AG10803 (cell line): ENCODE results near the gene TEX101.

Experiments used
- DNase-seq: peaks from one replicate; pipeline ENCODE4 v3.0.0; 2010; ENCODE audit warnings: low read depth
- H3K4me3 ChIP-seq: 2 replicates; pipeline ENCODE4 v1.5.1; 2011; ENCODE audit warnings: mild to moderate bottlenecking, low read length, control low read depth
- TF ChIP-seq, protein P1 (sequence below): conservative IDR thresholded peaks from 2 replicates; pipeline ENCODE4 v1.5.1; 2011; ENCODE audit warnings: mild to moderate bottlenecking, low read length, control low read depth, inconsistent platforms

Gene TEX101

DNA sequence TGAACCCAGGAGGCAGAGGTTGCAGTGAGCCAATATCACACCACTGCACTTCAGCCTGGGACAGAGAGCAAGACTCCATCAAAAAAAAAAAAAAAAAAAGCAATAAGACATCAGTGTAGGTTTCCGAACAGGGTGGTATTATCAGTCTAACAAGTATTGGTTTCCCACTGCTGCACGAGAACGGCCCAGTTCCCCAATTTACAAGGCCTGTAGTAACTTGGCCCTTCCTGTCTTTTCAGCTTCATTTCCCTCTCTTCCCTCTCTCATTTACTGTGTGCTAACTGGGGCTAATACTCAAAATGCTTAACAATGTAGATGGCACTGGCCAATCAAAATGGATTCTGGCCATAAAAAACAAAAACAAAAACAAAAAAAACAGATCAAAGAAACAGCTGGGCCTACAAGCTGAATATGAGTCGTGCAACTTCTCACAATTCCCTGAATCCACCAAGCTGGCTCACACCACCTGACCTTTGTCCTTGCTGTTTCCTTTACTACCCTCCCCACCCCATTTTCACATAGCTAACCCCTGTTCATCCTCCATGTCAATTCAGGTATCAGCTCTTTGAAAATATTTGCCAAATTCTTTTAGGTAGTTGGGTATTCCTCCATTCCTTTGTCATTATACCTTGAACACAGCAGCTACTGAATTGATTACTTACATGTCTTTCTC, 2.4 kb downstream of the TEX101 start:
- no peak overlapping the region for H3K4me3 ChIP-seq
- TF ChIP-seq, protein P1, sequence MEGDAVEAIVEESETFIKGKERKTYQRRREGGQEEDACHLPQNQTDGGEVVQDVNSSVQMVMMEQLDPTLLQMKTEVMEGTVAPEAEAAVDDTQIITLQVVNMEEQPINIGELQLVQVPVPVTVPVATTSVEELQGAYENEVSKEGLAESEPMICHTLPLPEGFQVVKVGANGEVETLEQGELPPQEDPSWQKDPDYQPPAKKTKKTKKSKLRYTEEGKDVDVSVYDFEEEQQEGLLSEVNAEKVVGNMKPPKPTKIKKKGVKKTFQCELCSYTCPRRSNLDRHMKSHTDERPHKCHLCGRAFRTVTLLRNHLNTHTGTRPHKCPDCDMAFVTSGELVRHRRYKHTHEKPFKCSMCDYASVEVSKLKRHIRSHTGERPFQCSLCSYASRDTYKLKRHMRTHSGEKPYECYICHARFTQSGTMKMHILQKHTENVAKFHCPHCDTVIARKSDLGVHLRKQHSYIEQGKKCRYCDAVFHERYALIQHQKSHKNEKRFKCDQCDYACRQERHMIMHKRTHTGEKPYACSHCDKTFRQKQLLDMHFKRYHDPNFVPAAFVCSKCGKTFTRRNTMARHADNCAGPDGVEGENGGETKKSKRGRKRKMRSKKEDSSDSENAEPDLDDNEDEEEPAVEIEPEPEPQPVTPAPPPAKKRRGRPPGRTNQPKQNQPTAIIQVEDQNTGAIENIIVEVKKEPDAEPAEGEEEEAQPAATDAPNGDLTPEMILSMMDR: no peak
- DNase-seq: no peak

DNA sequence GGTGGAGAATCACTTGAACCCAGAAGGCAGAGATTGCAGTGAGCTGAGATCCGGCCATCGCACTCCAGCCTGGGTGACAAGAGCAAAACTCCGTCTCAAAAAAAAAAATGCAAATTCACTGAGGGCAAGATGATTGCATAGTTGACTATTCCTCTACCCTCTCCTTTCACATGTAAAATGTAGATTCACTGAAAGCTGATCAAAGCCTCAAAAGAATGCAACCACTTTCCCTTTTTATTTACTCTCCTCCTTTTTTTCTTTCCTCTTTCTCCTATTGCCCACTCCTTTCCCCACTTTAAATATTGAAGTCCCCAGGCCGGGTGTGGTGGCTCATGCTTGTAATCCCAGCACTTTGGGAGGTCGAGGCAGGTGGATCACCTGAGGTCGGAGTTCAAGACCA, 6.3 kb downstream of the TEX101 start:
- TF ChIP-seq, protein P1: no peak
- DNase-seq: no peak
- no peak overlapping the region for H3K4me3 ChIP-seq

DNA sequence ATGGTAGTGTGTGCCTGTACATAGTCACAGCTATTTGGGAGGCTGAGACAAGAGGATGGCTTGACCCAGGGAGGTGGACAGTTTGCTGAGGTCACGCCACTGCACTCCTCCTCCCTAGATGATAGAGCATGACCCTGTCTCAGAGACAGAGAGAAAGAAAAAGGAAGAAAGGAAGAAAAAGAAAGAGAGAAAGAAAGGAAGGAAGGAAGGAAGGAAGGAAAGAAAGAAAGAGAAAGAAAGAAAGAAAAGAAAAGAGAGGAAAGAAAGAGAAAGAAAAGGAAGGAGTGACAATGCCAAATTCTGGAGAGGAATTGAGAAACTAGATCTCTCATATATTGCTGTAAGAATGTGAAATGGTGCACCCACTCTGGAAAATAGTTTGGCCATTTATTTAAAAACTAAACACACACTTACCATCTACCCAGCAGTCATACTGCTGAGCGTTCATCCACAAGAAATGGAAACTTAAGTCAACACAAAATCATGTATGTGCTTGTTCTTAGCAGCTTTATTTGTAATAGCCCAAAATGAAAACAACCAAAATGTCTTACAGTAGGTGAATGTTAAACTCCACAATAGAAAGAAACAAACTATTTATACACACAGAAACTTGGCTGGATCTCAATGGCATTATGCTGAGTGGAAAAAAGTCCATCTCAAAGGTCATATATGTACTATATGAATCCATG, 7.5 kb downstream of the TEX101 start:
- TF ChIP-seq, protein P1: no peak
- no peak overlapping the region for H3K4me3 ChIP-seq
- DNase-seq: no peak

DNA sequence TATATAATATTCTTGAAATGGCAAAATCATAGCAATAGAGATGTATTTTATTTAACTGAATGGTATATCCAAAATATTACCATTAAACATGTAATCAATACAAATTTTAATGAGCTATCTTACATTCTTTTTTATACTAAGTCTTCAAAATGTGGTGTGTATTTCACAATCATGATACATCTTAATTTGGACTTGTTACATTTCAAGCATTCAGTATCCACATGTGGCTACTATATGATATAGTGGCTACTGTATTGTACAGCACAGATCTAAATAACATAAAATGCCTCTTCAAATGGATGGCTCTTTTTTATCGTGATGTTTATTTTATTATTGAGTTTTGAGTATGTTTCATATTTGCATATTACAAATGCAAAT, 8.0 kb downstream of the TEX101 start:
- no peak overlapping the region for H3K4me3 ChIP-seq
- DNase-seq: no peak
- TF ChIP-seq, protein P1: no peak

DNA sequence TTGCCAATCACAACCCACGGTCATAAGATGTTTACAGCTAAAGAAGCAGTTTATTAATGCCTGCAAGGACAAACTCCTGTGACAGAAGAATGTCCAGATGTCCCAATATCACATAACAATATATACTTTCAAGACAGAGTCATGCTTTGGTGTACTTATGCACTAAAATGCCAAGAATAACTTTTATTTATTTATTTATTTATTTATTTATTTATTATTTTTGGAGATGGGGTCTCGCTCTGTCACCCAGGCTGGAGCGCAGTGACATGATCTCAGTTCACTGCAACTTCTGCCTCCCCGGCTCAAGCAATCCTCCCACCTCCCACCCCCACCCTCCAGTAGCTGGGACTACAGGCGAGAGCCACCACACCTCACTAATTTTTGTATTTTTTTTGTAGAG, 9.1 kb downstream of the TEX101 start:
- no peak for DNase-seq
- TF ChIP-seq, protein P1: no peak
- H3K4me3 ChIP-seq: no peak overlapping the region

DNA sequence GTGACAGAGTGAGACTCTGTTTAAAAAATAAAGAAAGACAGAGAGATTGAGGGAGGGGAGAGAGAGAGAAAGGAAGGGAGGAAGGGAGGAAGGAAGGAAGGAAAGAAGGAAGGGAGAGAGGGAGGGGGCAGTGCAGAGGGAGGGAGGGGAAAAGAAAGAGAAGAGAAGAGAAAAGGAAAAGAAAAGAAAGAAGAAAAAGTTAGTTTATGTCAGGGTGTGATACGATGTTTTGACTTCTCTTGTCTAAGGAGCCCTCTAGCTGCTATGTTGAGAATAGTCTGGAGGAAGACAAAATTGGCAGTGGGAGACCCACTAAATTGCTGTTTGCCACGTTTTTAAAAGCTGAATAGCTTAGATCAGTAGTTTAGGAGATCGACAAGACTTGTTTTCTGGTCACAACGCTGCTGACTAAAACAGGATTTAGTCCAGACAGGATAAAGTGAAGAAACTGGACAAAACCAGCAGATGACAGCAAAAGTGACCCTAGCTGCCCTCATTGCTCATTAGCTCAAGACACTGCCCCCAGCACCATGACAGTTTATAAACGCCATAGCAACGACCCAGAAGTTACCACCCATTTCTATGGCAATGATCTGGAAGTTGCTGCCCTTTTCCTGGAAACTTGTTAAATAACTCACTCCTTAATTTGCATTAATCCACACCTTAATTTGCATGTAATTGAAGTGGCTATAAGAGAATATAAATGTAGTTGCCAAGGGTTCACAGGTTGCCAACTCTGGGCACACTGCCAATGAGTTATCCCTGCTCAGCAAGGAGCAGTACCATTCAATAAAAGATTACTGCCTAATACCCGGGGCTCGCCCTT, 11.1 kb downstream of the TEX101 start:
- DNase-seq: peak; percentile 29
- TF ChIP-seq, protein P1: peak; percentile 64

More for the DNA sequence above, 11.1 kb downstream of the TEX101 start:
- H3K4me3 ChIP-seq: no peak overlapping the region
